Measurements from ENCODE around the gene NEURL1B.

- TF ChIP-seq SUZ12 (IDR thresholded peaks at IDR 0.05; ENCODE audit: extremely low read depth, insufficient read depth, insufficient read length): no peak
- TF ChIP-seq YY1 (IDR thresholded peaks at IDR 0.05; ENCODE audit: insufficient read depth, insufficient read length): no peak
- no peak for TF ChIP-seq ZNF274 (IDR thresholded peaks at IDR 0.05; ENCODE audit: low read depth, low read length)
Measured at GRCh38 chr5:172618574-172619365, 22.3 kb upstream of the NEURL1B start.
